AG08395 (cell line): ENCODE data around the gene ANXA3.
A peak's percentile ranks its signal among the peaks of the same experiment; 100 is the strongest.
"Not testable (repeated sequence)": the region's sequence is repeated elsewhere in the genome, so short reads cannot be mapped to it uniquely, and the experiment has no call there.

Experiments used
- DNase-seq: peaks from one replicate; pipeline ENCODE4 v3.0.0; 2012; ENCODE audit warnings: mixed read lengths, low spot score

ANXA3 gene, protein sequence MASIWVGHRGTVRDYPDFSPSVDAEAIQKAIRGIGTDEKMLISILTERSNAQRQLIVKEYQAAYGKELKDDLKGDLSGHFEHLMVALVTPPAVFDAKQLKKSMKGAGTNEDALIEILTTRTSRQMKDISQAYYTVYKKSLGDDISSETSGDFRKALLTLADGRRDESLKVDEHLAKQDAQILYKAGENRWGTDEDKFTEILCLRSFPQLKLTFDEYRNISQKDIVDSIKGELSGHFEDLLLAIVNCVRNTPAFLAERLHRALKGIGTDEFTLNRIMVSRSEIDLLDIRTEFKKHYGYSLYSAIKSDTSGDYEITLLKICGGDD

DNA sequence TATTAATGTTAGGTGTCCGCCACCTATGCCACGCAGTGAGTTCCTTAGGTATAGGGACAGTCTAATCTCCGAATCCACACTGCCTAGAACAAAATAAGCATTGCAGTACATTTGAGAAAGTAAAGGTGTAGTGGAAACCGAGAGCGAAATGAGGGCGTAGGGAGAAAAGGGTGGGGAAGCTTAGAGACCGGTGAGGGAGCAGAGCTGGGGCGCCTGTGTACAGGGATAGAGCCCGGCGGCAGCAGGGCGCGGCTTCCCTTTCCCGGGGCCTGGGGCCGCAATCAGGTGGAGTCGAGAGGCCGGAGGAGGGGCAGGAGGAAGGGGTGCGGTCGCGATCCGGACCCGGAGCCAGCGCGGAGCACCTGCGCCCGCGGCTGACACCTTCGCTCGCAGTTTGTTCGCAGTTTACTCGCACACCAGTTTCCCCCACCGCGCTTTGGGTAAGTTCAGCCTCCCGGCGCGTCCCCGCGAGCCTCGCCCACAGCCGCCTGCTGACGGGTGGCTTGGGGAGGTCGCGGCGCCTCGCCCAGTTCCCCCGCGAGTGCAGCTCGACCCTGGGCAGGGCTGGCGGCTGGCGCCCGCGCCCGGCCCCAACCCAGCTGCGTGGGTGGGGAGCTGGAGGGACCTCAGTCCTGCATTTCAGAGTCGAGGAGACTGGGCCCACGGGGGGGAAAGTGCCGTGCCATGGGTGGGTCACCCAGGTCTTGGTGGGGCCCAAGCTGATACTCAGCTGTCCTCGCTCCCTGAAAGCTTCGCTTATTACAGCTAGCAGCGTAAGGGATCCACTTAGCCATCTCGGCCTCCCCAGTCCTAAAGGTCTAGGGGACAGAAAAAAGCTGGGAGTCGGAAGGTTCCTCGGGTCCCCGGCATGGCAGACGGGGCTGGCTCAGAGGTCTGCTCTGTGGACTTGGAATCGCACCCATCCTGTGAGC is at the start of gene ANXA3:
Gene ANXA3 (plus strand): TSS at position 351 of the 932 bp plus-strand sequence. CDS start 2,704 bp downstream, outside the sequence.
- peak; percentile 24 for DNase-seq

DNA sequence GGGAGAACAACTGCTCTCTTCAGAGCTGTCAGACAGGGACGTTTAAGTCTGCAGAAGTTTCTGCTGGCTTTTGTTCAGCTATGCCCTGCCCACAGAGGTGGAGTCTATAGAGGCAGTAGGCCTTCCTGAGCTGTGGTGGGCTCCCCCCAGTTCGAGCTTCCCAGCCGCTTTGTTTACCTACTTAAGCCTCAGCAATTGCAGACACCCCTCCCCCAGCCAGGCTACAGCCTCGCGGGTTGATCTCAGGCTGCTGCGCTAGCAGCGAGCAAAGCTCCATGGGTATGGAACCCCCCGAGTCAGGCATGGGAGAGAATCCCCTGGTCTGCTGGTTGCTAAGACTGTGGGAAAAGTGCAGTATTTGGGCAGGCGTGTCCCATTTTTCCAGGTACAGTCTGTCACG is 45.3 kb upstream of the ANXA3 start:
- not testable (repeated sequence) for DNase-seq

DNA sequence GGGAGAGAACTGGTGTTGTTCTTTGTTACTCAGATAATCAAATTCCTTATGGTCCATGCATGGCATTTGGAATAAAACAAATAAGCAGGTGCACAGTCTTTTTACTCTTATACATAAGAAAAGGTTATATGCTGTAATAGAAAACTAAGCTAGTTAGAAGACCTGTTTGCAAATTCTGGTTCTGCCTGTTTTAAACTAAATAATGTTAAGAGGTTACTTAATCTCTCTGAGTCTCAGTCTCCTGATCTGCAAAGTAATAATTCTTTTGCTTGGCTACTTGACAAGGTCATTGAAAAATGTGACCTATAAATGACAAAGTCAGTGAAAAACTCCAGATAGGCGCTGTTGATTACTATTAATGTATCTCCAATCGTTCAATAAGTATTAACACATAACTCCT is 42.5 kb upstream of the ANXA3 start:
- no peak for DNase-seq

DNA sequence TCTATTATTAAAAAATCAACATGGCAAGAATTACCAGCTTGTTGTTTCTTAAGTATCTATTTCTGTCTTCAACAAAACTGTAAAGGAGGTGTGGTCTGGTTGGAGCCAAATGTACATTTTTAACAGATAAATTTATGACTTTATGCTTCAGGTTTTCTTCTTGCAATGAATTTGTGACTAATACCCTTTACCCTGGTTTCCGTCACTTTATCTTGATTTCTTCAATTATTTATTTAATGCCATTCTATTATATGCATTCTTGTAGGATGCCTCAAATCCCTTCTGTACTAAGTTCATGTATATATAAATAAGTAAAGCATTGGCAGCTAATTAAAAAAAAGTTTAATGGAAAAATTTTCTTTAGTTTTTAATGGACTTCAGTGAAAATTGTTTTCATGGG is 41.5 kb upstream of the ANXA3 start:
- no peak for DNase-seq

DNA sequence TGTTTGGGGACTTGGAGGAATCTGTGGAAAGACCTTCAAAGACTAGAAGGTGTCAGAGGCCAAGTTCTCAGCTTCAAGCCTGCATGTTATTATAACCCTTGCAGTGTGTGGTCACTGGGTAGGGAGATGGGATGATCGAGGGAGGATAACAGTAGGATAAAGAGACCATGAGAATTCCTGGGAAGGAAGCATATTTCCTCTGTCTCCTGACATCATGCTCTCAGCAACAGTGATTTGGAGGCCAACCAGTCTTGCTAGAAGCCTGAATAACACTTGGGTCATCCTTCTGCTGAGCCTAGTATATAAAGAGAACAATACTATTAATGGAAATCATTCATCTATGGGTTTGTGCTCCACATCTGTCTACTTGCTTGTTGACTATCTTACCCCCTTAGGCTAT is 40.9 kb upstream of the ANXA3 start:
- no peak for DNase-seq

DNA sequence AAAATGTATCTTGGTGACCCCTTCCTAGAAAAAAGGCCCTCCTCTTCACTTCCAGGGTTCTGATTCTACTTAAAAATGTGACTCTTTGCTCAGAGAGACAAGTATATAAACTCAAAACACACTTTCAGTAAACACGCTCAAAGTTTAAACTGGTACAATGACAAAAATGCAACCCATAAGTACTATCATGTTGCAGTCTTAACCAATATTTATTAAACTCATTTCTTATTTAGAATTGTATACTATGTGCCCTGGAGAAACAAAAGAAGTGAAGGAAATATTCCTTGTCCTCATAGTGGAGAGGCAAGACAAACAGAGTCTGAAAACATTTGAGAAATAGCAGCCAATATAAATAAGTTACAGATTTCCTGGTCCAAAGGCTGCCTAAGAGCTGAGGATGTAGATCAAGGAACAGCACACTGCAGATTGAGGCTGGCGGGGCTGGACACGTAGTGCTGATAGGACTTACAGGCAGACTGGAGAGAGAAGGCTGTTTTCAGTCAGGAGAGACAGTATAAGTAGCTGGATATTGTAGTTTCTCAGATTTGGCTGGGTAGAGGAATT is 39.1 kb upstream of the ANXA3 start:
- no peak for DNase-seq

DNA sequence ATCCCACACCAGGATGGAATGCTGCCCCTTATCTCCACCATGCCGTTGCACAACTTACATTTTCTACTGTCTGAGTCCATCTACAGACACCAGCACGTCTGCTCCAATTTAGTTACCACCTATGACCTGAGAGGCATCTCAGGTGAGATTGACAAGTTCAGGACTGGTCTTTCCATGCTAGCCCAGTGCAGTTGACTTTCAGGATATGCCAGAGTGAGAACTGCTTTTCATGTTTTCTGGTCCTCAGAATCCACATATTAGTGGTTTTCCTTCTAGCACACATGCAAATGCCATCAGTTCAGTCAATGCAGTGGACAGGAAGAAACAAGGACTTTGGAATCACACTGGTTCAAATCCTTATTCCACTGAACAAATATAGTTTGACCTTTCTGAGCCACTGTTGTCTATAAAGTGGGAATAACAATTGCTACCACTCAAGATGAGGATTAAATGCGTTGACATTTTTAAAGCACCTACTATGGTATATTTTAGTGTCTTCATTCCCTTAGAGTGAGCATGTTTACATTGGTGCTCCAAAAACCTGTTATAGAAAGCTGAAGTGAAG is 38.1 kb upstream of the ANXA3 start:
- no peak for DNase-seq

DNA sequence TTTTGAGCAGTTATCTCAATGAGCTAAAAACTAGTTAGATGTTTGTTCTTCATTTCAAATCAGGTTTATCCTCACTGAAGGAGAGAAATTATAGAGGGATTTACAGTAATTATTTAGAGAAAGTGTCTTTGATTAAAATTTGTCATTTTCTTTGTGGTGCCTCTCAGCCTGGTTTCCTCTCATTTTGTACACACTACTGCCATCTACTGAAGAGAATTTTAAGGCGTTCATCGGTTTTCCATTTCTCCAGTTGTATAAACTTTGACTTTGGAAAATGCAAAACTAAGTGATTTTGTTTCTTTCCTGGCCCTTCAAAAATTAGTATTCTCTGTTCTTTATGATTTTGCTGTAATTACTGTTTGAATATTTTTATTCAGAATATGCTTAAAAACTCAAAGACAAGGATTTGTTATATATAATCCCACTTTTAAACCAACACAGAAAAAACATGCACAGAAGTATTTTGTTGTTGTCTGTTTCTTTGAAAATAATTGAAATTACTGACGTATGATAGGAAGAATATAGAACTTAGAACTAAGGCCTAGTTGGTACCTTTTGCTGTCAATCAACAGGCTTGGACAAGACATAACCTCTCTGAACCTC is 34.4 kb upstream of the ANXA3 start:
- peak; percentile 41 for DNase-seq

DNA sequence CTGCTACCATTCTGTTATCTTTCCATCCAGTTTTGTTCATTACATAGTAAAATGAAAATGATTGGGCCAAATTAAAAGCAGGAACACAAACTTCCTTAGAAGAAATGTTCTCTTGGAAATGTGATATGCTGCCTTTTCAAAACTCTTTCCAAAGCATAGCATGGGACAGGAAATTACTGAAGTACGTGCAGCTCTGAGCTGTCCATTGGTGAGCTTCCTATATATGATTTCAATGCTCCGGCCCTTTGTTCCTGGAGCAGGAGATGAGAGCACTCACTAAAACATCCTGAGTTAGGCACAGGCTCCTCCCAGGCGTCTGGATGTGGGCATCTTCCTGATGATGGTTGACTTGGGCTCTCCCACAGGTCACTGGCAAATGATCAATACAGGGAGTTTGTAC is 33.0 kb upstream of the ANXA3 start:
- no peak for DNase-seq

DNA sequence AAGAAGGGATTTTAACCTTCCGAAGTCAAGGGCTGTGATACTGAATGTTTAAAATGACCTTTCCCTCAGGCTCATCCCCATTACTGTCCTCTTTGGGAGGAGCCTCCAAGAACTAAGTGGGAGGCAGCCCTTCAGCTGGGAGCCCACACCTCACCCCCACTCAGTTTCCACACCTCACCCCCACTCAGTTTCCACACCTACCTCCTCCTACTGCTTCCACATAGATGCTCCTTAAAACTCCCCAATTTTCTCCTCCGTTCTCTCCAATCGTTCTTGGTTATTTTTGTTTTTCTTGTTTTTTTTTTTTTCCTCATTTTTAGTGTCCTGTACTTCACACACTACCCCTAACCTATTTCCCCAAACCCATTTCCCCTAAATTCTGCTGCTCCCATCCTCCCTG is 31.6 kb upstream of the ANXA3 start:
- DNase-seq = no peak

DNA sequence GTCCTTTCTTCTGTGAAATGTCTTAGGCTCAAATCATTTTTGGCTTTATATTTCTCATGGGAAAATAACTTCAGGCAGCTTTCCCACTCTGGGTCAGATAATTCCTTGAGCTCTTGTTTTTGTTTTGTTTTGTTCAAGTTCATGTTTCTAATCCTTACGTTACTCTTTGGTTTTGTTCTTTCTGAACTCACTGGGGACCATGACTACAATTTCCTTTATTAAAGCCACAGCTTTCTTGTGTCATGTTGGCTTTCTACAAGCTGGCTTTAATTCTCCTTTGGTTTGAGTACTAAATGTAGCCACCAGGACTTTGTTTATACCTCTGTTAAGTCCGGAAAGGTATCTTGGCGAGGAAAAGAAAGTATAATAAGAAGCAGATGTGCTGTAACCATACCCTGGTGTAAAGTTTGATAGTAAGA is 30.8 kb upstream of the ANXA3 start:
- DNase-seq = peak; percentile 15

DNA sequence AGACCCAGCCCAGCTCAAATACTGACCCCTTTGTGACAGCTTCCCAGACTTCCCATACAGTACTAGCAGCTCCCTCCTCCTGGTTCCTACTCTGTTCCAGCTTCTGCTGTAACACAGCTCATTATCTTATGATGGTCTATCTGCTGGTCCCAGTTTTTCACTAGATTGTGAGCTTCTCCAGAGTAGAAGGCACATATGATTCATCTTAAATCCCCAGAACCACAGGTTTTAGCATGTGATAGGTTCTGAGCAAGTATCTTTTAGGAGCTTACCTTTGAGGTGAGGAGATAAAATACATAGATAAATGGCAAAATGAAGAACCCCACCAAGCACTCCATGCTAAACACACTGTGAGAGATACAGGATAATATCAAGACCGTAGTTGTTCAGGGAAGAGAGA is 27.6 kb upstream of the ANXA3 start:
- no peak for DNase-seq

DNA sequence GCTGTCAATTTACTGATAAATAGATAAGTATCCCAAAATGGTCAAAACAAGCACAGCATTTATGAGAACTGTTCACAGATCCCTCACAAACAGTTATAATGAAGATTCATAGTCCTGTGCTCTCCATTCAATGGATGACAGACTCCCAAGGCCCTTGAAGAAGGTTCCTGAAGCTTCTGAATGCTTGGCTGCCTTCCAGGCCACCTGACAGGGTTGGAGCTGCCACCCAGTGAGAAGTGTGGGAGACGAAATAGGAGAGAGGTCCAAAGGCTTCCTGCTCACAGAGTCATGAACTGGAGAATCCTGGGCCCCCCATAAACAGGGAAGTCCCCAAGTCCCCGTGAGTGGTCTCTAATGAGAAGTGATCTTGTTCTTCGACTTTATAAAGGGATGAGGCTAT is 26.0 kb upstream of the ANXA3 start:
- no peak for DNase-seq

DNA sequence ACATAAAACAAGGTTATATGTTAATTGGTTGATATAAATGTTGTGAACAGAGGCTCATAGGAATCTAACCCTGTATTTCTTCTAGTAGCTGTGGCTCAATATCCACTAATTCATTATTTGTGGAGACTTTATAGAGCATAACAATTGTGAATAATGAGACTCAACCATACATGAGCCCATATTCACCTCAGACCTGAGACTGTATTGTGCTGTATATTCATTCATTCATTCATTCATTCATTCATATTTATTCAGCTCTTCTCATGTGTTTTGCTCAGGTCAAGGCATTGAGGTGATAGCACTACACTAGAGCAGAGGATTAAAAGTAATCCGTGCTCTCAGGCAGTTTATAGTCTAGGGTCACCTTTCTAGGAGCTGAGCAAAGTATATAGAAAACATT is 24.5 kb upstream of the ANXA3 start:
- no peak for DNase-seq

DNA sequence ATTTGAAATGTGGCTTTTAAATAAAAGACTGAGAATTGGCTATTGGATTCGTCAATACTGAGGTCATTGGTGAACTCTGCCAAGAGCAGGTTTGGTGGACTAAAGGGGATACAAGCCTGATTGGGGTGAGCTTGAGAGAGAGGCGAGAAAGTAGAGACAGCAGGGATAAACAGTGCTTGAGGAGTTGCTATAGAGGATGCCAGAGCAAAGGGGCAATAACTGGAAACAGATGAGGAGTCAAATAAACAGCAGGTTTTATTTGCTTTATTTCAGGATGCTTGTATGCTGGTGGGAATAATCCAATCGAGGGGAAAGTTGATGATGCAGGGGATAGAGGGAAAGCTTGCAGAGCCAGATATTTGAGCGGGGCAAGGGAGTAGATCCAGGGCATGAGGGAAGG is 24.0 kb upstream of the ANXA3 start:
- DNase-seq = no peak

DNA sequence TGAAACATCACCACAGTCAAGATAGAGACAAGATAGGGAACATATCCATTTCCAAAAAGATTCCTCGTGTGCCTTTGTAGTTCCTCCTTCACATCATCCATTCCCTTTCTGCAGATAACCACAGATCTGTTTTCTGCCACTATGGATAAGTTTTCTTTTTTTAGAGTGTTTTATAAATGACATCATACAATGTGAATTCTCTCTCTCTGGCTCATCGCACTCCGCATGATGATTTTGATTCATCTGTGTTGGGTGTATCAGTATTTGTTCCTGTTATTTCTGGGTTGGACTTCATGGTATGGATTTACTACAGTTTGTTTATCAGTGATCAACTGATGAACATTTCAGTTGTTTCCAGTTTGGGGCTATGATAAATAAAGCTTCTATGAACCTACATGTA is 23.2 kb upstream of the ANXA3 start:
- DNase-seq = peak; percentile 22

DNA sequence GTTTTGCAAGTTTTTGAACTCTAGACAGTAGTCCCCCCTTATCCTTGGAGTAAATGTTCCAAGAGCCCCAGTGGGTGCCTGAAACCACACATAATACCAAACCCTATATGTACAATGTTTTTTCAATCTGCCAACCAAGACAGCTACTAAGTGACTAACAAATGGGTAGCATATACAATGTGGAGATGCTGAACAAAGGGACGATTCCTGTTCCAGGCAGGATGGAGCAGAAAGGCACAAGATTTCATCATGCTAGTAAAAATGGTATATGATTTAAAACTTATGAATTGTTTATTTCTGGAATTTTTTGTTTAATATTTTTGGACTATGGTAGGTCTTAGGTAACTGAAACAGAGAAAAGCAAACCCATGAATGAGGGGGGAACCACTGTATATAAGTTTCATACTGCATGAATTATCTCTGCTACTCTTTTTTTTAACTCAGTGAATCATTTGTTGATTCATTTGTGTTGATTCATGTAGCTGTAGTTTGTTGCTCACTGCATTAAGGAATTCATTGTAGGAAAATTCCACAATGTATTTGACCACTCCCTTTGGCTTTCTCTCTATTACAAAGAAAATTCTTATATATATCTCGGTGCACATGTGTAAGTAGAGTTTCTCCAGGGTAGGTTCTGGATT is 21.9 kb upstream of the ANXA3 start:
- peak; percentile 80 for DNase-seq

DNA sequence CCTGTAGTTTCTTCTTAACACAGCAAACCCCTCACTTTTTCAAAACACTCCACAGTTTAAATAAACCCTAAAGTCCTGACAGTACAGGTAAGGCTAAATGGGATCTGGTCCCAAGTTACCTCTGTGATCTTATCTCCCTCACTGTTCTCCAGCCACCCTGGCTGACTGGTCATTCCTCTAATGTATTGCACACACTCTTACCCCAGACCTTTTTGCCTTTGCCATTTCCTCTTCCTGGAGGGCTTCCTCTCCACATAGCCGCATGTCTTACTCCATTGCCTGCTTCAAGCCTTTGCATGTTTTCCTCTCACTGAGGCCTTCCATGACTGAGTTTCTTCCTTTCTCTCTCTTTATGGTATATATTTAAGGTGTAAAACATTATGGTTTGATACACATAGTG is 19.5 kb upstream of the ANXA3 start:
- DNase-seq = no peak

DNA sequence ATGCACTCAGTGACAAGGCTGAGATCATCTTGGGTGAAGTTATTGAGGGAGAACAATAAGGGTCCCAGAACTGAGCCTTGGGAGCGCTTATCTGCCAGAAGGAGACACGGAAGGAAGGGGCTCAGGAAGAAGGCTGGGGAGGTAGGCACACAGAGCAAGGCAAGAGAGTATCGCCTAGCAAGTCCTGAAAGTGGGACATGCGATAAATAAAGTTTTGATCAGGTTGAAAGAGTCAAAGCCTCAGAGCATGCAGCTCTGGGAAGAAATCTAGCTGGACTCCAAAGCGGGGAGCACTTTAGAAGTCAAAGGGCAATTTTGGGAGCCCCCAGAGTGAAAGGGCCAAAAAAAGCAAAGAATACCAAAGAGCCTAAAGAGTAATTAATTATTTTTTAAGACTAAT is 17.7 kb upstream of the ANXA3 start:
- DNase-seq = no peak

DNA sequence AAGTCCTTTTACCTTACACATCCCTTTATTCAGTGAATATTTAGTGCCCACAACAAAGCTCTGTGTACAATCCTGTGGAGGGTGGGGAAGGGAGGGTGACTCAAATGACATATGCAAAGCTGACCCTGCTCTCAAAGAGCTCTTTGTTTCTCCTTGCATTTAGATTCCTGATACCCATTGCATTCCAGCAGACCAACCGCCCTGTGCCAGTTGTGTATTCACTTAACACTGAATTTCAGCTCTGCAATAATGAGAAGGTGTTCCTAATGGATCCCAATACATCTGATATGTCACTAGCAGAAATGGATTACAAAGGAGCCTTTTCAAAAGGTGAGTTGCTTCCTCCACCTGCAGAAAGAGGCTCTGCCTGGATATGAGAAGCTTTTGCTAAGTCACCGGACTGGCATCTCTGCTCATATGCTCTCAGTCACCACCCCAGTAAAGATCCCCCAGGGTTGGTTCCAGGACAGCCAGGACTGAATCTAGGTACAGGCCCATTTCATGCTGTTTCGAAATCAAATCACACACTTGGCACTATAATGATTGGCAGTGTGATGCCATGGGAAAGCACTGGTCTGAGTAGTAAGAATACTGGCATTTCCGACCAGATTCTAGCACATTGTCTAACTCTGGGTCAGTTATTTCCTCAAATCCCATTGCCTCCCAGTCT is 17.1 kb upstream of the ANXA3 start:
- DNase-seq = no peak

DNA sequence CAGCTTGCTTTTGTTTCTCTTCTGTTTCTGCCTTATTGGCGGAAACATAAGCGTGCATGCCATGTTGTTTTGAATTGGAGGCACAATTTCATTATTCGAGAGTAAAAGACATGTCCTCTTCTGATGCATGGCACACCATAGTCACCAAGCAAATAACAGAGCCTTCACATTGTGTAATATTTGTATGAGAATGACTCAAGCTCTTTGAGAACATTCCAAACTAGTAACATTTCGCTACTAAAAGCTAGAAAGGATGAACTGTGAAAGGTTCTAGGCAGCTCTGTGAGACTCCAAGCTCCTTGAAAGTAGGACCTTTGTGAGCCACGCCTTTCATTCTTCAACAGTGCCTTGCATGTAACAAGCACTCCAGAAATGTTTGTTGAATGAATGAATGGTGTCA is 9.2 kb upstream of the ANXA3 start:
- DNase-seq = peak; percentile 54
